Inflammatory macrophage (primary cell): Measurements from ENCODE around the gene C1orf56.

Experiments used
- DNase-seq, 2 donors: peaks; one replicate each; pipeline ENCODE4 v3.0.0-alpha.2; 2020 to 2022
- total RNA-seq, 18 experiments: gene quantifications; one replicate each; lab custom pipeline; 2026; ENCODE audit warnings: mixed read lengths in 6 of 18, inconsistent platforms in 2 of 18; lab: John Stamatoyannopoulos, UW

C1orf56 gene, protein sequence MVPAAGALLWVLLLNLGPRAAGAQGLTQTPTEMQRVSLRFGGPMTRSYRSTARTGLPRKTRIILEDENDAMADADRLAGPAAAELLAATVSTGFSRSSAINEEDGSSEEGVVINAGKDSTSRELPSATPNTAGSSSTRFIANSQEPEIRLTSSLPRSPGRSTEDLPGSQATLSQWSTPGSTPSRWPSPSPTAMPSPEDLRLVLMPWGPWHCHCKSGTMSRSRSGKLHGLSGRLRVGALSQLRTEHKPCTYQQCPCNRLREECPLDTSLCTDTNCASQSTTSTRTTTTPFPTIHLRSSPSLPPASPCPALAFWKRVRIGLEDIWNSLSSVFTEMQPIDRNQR
- total RNA-seq = 0 to 0.63 (median 0.30) reads per million in 18 experiments

GRCh38 chr1:151047591-151047924 lies at the start of gene C1orf56:
TSS of gene C1orf56 (plus strand) at chr1:151047751. CDS start at chr1:151047848, 97 bp downstream.
- DNase-seq = peak in 1 of 2 donors; percentile 30

GRCh38 chr1:150997949-150998348 lies 49.6 kb upstream of the C1orf56 start:
- DNase-seq = no peak

- peak; percentile 19 to 67 for DNase-seq
Observed at GRCh38 chr1:150999051-150999674, 48.4 kb upstream of the C1orf56 start.

- DNase-seq = peak; percentile 21 to 31
Observed at GRCh38 chr1:150999926-151000325, 47.6 kb upstream of the C1orf56 start.

GRCh38 chr1:151000408-151000807 lies 47.1 kb upstream of the C1orf56 start:
- no peak for DNase-seq

DNA sequence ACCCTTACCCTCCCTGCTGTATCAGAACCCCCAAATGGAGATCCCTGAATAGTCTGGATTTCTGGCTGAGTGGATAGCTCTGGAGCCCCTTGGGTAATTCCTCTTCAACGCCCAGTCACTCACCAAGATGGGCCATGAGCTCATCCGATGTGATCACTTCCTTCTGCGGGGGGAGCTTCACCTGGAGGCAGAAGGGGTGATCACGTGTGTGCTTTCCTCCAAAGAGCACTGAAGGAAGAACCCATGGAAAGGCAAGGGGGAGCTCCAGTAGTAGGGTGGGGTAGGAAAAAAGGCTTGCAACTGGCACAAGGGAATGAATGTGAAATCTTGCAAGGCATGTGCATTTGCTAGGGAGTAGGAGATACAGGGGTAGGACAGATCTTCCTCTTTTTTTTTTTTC lies 45.9 kb upstream of the C1orf56 start:
- peak; percentile 60 to 79 for DNase-seq

DNA sequence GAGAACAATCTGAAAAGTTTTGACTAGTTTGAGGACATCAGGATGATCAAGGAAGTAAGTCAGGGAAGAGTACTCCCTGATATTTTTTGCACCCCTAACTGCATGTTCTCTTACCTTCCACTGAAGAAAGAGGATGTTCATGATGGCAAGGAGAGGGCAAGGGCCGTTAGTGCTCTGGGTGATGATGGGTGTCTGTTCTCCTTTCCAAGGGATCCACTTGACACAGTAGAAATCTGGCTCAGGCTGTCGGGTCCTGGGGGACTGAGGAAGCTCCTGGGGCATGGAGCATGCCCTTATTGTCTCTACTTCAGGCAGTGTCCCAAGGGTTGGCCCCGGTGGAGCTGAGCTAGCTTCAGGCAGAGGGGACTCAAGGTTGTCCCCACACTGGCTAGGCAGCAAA lies 45.5 kb upstream of the C1orf56 start:
- DNase-seq = peak; percentile 41 to 46

GRCh38 chr1:151002611-151003010 lies 44.9 kb upstream of the C1orf56 start:
- DNase-seq = no peak

DNA sequence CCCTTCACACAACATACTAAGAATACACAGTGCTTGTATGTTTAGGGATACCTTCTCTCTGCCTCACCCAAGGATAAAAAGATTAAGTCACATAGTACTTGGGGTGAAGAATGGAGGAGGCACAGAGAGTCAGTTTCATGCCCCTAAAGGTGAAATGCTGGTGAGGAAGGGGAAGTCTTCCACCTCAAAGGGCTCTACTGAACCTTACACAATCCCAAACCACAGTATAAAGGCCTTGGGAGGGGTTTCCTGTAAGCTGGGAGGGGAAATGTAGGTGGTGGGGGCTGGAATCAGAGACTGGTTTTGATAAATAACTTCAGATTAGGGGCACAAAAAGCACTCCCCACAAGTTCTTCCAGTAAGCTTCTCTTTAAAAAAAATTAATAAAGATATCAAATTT lies 44.4 kb upstream of the C1orf56 start:
- peak in 1 of 2 donors; percentile 19 for DNase-seq

DNA sequence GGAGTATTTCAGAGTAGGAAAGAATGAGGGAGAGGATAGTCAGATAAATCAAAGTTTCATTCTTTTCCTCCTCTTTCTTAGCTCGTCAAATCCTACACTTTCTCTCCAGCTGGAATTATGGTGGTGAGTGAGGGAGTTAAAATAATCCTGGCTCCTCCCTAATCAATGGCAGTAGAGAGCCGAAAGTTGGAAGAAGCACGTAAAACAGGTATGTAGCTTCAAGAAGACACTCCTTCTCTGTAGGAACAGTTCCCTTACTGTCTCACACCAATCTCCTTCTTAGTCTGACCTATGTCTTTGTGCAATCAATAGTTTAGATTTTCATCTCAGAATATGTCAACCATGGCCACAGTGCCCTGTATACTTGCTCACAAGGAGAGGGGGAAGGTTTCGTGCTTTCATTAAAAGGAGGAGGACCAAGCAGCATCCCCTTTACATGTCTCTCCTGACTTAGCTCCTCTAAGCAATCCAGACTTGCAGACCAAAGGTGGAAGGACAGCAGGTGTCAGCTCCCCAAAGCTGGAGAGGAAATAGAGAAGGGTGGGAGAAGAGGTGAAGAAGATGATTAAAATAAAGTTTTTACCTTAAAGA lies 41.7 kb upstream of the C1orf56 start:
- no peak for DNase-seq

DNA sequence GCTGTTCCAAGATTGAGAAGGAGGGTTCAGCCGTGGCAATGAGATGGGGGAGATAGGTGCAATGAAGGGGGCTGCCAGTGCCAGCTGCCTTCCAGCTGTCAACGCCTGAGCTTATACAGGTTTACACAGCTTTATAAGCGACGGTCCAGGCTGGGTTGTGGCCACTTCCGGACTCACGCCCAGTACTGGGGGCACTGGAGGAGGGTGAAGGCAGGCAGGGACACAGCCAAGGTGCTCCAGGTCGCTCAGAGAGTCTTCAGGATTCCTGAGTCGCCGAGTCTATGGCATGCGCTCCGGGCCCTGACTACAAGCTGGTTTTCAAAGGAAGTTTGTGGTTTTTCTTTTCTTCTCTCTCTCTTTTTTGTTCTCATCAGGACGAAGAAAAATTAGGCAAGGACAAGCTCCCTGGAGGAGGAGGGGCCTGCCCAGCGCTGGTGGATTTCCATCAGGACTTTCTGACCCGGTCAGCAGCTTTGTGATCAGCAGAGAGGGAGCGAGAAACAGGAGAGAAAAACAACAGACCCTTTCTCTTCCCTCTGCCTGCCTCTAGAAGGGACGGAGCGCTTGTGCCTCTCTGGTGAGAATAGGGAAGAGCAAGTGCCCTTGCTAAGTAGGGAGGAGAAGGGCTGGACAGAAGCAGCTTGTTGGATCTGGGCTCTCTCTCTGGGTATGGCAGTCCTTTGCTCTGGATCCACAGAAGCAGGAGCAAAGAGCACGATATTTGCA lies 41.1 kb upstream of the C1orf56 start, which contains the start of gene MINDY1:
Gene MINDY1, minus strand, starts transcription at position 576 of the 726 bp plus-strand sequence. CDS start 4,285 bp downstream, outside the sequence.
- DNase-seq = peak; percentile 72 to 78

DNA sequence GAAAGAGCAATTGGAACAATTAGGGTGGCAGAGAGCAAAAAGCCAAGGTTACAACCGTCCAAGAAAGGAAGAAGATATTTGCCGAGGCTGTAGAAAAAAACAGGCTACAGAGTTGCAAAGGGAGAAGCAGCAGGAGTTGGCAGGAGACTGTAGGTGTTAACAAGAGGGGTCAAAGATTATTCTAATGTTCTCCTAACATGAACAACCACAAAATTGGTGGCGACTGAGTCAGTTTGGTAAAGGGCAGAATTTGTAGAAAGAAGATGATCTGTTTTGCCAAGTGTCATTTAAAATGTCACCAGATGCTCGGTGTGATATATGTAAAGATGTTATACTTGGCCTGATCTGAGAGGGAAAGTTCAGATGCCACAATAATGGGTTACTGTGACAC lies 39.7 kb upstream of the C1orf56 start:
- no peak for DNase-seq

- DNase-seq = peak; percentile 98 to 99
Observed at GRCh38 chr1:151008244-151009205, 39.0 kb upstream of the C1orf56 start, which contains the start of gene PRUNE1. TSS of gene PRUNE1 (plus strand) at chr1:151008449. CDS start at chr1:151008633, 184 bp downstream.

DNA sequence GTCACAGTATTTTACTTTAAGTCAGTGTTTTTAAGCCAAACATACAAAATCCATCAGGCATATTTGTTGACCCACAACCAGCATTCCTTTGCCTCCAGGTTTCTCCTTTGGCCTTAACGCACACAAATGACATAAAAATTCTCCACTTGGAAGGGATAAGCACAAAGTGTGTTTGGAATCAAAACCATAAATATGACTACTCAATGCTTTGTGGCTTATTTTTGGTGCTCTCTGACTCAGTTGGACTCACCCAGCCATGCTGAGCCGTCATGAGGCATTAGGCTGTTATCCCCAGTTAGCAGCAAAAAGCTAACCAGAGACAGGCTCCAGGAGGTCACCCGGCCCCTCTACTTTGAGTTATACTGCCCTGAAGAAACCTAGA lies 38.4 kb upstream of the C1orf56 start:
- no peak for DNase-seq

- DNase-seq = no peak
Observed at GRCh38 chr1:151009674-151010345, 37.7 kb upstream of the C1orf56 start.

DNA sequence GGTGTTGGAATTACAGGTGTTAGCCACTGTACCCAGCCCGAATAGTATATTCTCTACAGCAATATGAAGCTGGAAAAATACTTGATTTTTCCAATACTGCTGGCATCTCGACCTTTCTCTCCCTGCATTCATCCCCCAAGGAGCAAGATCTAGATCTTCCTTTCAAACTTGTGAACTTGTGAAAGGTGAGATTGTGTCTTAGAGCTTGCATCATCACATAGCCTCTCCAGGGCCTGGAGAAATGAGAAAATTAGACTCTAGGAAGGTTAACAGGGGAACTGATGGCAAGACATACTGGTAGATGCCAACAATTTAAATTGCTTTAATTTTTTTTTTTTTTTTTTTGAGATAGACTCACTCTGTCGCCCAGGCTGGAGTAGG lies 37.2 kb upstream of the C1orf56 start:
- DNase-seq = no peak

- DNase-seq = no peak
Observed at GRCh38 chr1:151011154-151011850, 36.2 kb upstream of the C1orf56 start.

DNA sequence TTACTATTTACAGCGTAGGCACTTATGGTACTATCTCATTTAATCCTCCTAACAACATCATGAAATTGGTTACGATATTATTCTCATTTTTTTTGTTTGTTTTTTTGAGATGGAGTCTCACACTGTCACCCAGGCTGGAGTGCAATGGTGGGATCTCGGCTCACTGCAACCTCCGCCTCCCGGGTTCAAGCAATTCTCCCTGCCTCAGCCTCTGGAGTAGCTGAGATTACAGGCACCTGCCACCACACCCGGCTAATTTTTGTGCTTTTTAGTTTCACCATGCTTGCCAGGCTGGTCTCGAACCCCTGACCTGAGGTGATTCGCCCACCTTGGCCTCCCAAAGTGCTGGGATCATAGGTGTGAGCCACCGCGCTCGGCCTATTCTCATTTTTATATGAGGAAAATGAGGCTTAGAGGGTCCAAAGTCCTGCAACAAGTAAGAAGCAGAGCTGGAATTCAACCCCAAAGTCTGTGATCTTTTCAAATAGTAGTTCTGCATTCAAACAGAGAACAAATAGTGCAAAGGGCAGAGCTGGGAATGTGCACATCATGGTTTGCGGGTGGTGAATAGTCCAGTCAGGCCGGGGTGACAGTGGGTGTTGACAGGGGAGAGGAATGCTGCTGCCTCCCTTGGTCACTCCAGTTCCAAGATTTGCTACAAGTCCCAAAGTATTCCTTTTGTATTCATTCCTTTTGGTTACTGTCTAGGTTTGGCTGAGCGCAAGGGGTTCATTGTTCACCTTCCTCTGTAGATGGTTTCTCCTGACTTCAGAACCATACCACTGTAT lies 34.7 kb upstream of the C1orf56 start:
- no peak for DNase-seq

GRCh38 chr1:151013518-151013917 lies 34.0 kb upstream of the C1orf56 start:
- DNase-seq = no peak
